ENCODE measurements around the gene DGKG.

The DGKG gene

GRCh38 chr3:186321746-186322145 is 40.3 kb downstream of the DGKG start:
- no peak for DNase-seq (ENCODE audit: extremely low spot score, insufficient read length, low read depth)
- no peak for FAIRE-seq

DNA sequence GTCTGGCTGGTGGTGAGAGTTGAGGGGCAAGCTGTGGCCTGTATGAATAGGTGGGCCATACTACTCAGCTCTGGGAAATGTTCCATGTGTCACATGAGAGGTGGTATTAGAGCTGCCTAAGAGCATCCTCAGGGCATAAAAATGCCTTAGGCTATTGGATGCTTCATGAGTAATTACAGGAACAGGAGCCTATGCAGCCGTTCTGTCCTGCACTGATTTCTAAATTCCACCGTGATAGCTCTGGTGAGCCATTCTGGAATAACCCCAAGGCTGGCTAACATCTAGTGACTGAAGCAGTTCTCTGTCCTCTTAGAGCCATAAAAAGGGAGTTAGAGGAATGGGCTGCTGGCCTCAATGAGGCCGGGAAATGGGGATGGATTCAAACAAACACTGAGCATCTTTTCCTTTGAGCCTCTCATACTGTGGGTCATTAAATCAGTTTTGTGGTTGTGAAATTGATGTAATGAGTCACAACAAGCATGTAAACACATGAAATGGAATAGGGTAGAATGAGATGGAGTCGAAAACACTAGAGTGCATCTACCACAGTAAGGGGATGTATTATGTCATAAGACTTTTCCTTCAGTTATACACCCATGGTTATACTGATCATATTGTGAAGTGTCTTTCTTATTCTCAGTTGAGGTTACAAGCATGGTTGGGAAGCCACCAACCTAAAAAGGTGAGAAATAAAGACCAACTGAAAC is 41.0 kb downstream of the DGKG start:
- no peak for DNase-seq (ENCODE audit: extremely low spot score, insufficient read length, low read depth)
- no peak for FAIRE-seq

DNA sequence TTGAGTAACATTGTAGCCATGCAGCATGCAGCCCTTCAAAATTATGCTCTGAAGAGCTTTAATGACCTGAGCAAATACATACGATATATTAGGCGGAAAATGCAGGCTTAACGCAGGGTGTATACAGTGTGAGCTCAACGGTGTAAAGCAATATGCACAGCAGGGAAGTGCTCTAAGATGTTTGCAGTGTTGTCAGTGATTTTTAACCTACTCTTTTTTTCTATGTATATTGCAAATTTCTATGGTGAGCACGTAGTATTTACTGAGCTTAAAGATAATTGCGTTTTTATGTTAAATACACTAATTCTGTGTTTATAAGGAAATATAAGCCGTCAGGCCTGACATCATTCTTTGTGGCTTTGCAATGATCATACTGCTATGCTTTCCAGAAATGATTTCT is 42.1 kb downstream of the DGKG start:
- FAIRE-seq (no peak), DNase-seq (ENCODE audit: extremely low spot score, insufficient read length, low read depth) (no peak)

- no peak for DNase-seq (ENCODE audit: extremely low spot score, insufficient read length, low read depth)
- FAIRE-seq = no peak
Observed at GRCh38 chr3:186318135-186318534, 43.9 kb downstream of the DGKG start.

GRCh38 chr3:186317478-186317877 is 44.6 kb downstream of the DGKG start:
- DNase-seq (ENCODE audit: extremely low spot score, insufficient read length, low read depth) (no peak), FAIRE-seq (no peak)

DNA sequence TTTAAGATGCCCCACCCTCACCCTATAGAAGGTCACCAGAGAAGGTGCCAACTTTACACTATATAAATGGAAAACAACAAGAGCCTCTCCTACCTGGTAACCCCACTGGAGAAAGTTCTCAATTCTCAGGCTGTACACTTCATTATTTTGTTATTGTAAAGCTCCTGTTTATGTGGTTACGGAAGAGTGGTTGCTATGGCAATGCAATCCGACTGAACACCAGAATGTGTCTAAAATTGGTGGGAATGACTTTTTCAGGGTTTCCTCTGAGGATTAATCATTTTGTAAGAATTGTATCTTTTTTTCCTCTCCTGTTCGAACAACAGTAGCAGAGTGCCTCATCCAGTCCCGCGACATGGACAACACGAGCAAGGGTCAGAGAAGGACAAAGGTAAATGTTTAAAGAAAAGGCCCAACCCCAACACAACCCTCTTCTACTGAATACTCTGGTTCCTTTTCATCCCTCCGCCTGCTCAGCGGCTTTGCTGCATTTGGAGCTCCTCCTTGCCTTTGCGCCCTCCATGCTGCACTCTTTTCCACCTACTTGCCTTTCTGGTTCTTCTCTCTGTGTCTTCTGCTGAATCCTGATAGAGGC is 45.3 kb downstream of the DGKG start:
- DNase-seq (ENCODE audit: extremely low spot score, insufficient read length, low read depth) (no peak), FAIRE-seq (no peak)

- FAIRE-seq = no peak
- DNase-seq (ENCODE audit: extremely low spot score, insufficient read length, low read depth) = no peak
Observed at GRCh38 chr3:186315581-186316354, 46.3 kb downstream of the DGKG start.

DNA sequence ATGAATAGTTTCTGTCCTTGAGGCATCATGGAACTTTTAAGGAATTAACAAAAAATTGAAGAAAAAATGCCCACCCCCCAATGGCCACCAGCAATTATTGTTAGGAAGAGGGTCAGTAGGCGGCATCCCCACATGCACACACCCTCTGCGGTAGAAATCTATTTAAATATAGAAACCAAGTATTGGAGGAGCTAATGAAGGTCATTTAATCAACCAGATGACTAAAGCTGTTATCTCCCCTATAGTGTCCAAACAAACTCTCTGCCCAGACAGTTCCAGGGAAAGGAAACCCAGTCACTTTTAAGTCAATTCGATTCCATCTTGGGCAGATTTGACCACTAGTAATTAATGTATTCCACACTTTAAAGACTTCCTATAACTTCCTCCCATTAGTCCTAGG is 47.1 kb downstream of the DGKG start:
- no peak for FAIRE-seq
- DNase-seq (ENCODE audit: extremely low spot score, insufficient read length, low read depth) = no peak

- FAIRE-seq (no peak), DNase-seq (ENCODE audit: extremely low spot score, insufficient read length, low read depth) (no peak)
Observed at GRCh38 chr3:186311441-186311840, 50.6 kb downstream of the DGKG start.

- DNase-seq (ENCODE audit: extremely low spot score, insufficient read length, low read depth) = no peak
- no peak for FAIRE-seq
Observed at GRCh38 chr3:186308549-186308948, 53.5 kb downstream of the DGKG start.

DNA sequence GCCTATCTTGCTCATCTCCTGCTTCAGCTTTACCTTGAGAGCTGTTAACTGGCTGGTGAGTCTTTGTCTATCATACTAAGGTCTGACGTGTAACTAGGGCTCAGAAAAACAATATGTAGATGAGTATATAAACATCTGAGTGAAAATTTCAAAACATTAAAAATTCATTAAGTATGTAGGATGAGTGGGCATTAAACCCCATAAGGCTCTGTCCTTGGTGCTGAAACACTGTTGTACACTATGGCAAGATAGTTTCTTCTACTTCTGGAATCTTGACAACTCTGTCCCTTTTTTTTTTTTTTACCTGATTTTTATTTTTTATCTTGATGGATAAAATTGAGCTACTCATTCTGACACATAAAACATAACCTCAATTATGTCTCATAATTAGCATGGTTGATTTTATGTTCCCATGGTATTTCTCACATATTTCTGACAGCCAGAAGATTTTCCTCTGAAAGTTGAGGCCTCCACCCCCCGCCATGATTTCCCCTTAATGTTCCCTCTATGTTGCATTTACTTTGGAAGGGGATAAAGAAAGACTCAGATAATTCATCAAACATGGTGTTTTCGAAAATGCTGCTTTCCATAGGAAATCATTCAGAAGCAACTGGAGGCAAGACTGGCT is 54.3 kb downstream of the DGKG start:
- FAIRE-seq (no peak), DNase-seq (ENCODE audit: extremely low spot score, insufficient read length, low read depth) (no peak)

GRCh38 chr3:186305286-186305685 is 56.7 kb downstream of the DGKG start:
- DNase-seq (ENCODE audit: extremely low spot score, insufficient read length, low read depth) = no peak
- FAIRE-seq = no peak

DNA sequence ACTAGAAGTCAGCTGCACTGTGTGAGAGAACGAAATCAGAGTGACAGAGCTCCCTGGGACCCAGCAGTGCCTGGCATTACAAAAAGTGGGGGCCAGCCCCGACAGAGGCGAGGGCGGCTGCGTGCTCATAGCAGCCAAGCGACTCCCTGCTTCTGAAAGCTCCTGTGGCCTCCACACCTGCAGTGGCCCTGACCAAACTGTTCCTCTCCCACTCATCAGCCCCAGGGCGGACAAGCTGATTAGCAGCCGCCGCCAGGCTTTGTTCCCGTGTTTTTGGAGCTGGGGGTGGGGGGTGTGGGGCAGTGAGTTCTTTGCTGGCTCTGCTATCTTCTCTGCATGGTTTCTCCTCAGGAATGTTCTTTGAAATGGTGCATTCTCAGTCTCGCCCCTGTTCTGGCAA is 58.1 kb downstream of the DGKG start:
- DNase-seq (ENCODE audit: extremely low spot score, insufficient read length, low read depth) (no peak), FAIRE-seq (no peak)

GRCh38 chr3:186299327-186299726 is 62.7 kb downstream of the DGKG start:
- FAIRE-seq (no peak), DNase-seq (ENCODE audit: extremely low spot score, insufficient read length, low read depth) (no peak)

DNA sequence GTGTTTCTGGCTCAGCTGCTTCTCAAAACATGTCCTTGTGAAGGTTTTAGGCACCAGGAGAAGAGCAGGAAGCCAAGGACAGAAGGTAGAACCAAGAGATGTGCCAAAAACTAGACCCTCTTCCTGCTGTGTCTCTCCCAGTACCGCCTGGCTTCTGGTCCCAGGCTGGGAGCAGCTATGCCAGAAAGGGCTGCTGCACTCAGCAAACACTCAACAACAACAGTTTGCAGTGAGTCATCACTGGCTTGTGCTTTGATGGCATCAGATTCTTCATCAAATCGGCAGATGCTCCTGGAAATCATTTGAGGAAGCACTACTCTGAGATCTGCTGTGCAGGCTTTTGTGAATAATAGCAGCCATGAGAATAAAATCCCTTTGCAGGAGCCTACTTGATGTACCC is 63.2 kb downstream of the DGKG start:
- DNase-seq (ENCODE audit: extremely low spot score, insufficient read length, low read depth) = no peak
- FAIRE-seq = no peak

GRCh38 chr3:186290796-186291195 is 71.2 kb downstream of the DGKG start:
- DNase-seq (ENCODE audit: extremely low spot score, insufficient read length, low read depth) (no peak), FAIRE-seq (no peak)

DNA sequence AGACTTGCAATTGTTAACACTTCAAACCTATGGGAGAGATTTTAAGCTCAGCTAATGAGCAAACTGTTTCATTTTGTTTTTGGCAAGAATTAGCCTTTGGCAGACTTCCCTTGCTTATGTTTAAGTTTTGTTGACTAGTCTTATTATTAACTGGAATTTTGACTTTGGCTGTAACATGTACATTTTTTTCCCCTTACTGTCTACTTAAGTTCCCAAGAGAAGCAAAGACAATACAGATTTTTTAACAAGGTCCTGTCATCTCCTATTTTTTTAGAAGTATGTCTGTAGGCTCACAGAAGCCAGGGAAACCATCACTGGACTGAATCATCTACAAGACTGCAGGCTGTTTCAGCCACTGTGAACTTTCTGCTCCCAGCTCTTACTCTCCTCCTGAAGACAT is 74.3 kb downstream of the DGKG start:
- FAIRE-seq = no peak
- DNase-seq (ENCODE audit: extremely low spot score, insufficient read length, low read depth) = no peak

DNA sequence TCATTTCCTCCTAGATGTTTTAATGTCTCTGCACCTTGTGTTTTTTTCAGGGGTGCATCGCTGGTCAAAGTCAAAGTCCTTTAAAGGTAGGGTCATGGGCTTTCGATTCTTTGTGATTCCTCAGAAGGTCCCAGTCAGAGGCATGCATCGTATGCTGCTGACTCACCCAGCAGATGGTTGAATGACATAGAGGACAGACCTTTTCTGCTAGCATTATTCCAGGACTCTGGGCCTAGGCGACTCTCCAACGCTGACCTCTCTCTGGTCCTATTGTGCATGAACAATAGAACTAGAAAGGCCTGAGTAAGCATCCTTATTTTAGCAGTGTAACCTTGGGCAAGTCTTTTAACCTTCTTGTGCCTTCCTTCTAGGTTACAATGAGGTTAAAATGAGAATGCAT is 75.9 kb downstream of the DGKG start:
- no peak for FAIRE-seq
- DNase-seq (ENCODE audit: extremely low spot score, insufficient read length, low read depth) = no peak

GRCh38 chr3:186284661-186285060 is 77.4 kb downstream of the DGKG start:
- no peak for DNase-seq (ENCODE audit: extremely low spot score, insufficient read length, low read depth)
- FAIRE-seq = no peak

- FAIRE-seq (no peak), DNase-seq (ENCODE audit: extremely low spot score, insufficient read length, low read depth) (no peak)
Observed at GRCh38 chr3:186284349-186284652, 77.7 kb downstream of the DGKG start.

GRCh38 chr3:186283651-186284348 is 78.2 kb downstream of the DGKG start:
- FAIRE-seq = no peak

More at GRCh38 chr3:186283651-186284348, 78.2 kb downstream of the DGKG start:
- DNase-seq (ENCODE audit: extremely low spot score, insufficient read length, low read depth) = no peak

Measured in GM18507 (cell line).